ENCODE results near the gene PLCH2.

DNA sequence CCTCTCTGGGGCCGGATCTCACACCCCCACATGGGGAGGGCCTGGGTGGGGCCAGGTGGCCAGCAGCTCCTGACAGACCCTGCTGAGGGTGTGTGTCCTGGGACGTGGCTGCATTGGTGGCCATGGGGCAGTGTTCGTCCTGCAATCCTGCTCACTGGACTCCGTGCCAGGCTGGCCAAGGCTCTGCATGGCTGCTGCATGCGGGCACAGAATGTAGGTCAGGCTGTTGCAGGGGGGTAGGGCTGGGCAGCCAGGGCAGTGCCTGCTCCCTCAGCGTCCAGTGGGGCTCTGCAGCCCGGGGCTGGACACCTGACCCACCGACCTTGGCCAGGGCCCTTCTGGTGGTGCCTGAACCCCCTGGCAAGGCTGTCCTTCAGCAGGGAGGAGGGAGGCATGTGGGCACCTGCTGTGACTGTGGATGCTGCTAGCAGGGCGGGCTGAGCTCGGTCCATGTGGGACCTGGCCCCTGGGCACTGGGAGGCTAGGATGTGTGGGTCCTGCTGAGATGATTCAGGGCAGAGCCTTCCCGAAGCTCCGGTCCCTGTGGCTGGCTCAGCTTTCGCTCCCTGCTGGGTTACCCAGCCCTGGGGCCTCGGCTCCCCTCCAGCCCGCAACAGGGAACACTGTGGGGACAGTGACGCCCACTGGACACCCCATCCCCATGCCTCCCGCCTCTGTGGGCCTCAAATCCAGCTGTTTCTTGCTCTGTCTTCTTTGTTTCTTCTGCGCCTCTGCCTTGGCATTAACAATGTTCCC is 14.9 kb upstream of the PLCH2 start:
- no peak for TF ChIP-seq EZH2phosphoT487 (IDR thresholded peaks at IDR 0.05; ENCODE audit: borderline replicate concordance, low read depth, low read length)
- no peak for TF ChIP-seq CTCF (conservative IDR thresholded peaks at IDR 0.05; ENCODE audit: low read length)
